PC-9 (cell line): ENCODE measurements around the gene TRABD2B.

Source experiments
- CTCF ChIP-seq: fragments of 200-600 bp; sonication (generic); conservative IDR thresholded peaks from 2 replicates; pipeline ENCODE4 v1.6.1; 2017; ENCODE audit warnings: mixed run types, antibody characterized with exemption, mild to moderate bottlenecking, moderate library complexity
- EZH2 ChIP-seq: fragments of 200-600 bp; sonication (generic); IDR thresholded peaks from 2 replicates; pipeline ENCODE4 v1.8.0; 2017; ENCODE audit warnings: antibody characterized with exemption, low read depth

DNA sequence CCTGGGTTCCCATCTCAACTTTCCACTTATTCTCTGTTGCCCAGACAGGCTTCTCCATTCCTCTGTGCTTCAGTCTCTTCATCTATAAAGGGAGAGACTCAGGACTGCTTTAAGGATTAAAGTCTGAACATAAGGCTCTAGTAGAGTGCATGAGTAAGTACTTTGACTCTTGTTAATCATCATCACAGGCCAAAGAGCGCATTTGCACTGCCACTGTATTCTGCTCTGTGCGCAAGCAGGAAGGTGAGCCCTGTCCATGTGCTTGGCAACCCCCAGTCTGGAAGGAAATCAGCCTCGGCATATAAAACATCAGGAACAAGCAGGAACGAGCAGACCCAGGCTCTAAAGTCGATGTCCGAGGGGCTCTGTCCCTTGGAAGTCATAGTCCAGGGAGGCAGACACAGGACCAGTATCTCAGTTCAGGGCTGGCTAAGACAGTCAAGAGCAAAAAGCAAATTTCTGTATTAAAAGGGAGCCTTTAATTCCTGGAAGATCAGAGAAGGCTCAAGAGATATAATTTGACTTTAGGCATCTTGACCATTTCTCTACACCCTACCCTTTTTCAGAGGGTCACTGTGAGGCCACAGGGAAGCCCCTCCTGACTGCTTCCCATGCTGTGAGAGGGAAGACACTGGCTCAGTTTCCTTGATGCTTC lies 131.2 kb downstream of the TRABD2B start:
- TF ChIP-seq CTCF (no peak), EZH2 (no peak)
